Adipocyte (in vitro differentiated cells): ENCODE results near the gene TMC4.

ENCODE experiments used
- DNase-seq: peaks from one replicate; pipeline ENCODE4 v3.0.0-alpha.2; 2015; ENCODE audit warnings: low read depth
- H3K27me3 ChIP-seq: replicated peaks from 2 replicates; pipeline ENCODE4 v1.7.0; 2013; ENCODE audit warnings: mild to moderate bottlenecking, low read length, moderate library complexity; ENCODE audit not compliant: control insufficient read depth, insufficient read depth
- H3K36me3 ChIP-seq: 2 replicates; pipeline ENCODE4 v1.7.0; 2013; ENCODE audit warnings: low read length, mild to moderate bottlenecking, moderate library complexity; ENCODE audit not compliant: control insufficient read depth, insufficient read depth, severe bottlenecking
- H3K4me1 ChIP-seq: 2 replicates; pipeline ENCODE4 v1.7.0; 2013; ENCODE audit warnings: mild to moderate bottlenecking, low read length, moderate library complexity; ENCODE audit not compliant: control insufficient read depth, insufficient read depth
- H3K4me3 ChIP-seq: 2 replicates; pipeline ENCODE4 v1.7.0; 2013; ENCODE audit warnings: mild to moderate bottlenecking, low read length, moderate library complexity
- H3K9ac ChIP-seq: 2 replicates; pipeline ENCODE4 v1.7.0; 2013; ENCODE audit warnings: mild to moderate bottlenecking, low read length, moderate library complexity
- H3K9me3 ChIP-seq: 2 replicates; pipeline ENCODE4 v1.7.0; 2013; ENCODE audit warnings: mild to moderate bottlenecking, low read length, moderate library complexity; ENCODE audit not compliant: control insufficient read depth

Gene TMC4

DNA sequence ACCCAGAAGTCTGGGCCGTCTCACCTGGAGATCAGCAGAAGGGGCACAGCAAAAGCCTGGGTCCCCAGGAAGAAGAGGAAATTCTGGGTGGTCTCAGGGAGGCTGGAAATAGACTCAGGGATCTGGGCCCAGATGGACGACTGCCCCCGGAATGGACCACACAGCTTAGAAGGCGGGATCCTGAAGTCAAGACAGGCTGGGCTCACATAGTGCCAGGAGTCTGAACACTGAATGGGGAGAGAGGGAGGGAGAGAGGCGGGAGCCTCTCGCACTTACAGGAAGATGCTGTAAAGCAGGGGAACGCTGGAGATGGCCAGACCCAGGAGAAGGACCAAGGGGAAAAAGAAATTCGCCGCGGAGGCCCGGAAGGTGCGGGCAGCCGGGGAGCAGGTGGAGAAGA, 12.1 kb downstream of the TMC4 start:
- Histone ChIP-seq H3K9ac (peak overlapping the region; percentile 82), H3K4me1 (peaks cover 20% of the 10 kb centered on the region), H3K27me3 (peaks cover 18% of the 10 kb centered on the region), H3K4me3 (peak overlapping the region; percentile 85), H3K36me3 (peaks cover 23% of the 10 kb centered on the region), H3K9me3 (no peaks in the 10 kb centered on the region)
- no peak for DNase-seq

DNA sequence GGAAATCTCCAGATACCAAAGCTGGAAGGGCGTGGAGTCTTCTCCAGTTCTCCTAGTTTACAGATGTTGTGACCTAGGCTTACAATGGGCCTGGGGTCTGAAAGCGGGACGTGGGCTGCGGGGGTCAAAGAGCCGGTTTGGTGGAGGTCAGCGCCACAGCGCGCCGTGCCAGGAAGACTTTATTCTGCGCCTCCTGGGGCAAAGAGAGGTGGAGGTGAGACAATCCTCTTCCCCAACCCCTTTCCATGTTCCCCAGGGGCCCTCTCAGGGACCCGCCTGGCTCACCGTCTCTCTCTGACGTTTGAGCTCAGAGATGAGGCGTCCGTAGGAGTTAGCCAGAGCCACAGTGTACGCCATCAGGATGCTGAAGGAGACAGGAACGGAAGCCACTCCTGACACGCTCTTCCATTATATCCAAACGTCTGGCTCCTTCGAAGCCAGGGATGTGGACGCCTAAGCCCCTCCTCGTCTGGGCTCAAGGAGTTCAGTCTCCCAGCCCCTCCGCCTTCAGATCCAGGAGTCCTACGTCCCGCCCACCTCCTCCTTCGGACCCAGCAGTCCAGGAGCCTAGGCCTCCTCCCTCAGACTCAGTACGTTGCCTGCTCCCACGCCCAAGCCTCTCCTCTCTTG, 12.7 kb downstream of the TMC4 start:
- Histone ChIP-seq H3K4me3 (peak overlapping the region; percentile 85), H3K36me3 (peaks cover 28% of the 10 kb centered on the region), H3K9ac (peak overlapping the region; percentile 82), H3K9me3 (no peaks in the 10 kb centered on the region), H3K27me3 (peaks cover 13% of the 10 kb centered on the region), H3K4me1 (peaks cover 20% of the 10 kb centered on the region)
- DNase-seq = peak; percentile 61

- Histone ChIP-seq H3K9me3 (no peaks in the 10 kb centered on the region), H3K4me1 (peaks cover 26% of the 10 kb centered on the region), H3K27me3 (peaks cover 6% of the 10 kb centered on the region), H3K9ac (peak within 1 kb of the TSS; percentile 91), H3K36me3 (peaks cover 35% of the 10 kb centered on the region), H3K4me3 (peak within 1 kb of the TSS; percentile 85)
- peak; percentile 100 for DNase-seq
Observed at GRCh38 chr19:54159352-54160181, 13.4 kb downstream of the TMC4 start, which contains the start of gene LENG1. LENG1 (minus strand) TSS chr19:54159721; CDS start chr19:54159695, 26 bp downstream.

DNA sequence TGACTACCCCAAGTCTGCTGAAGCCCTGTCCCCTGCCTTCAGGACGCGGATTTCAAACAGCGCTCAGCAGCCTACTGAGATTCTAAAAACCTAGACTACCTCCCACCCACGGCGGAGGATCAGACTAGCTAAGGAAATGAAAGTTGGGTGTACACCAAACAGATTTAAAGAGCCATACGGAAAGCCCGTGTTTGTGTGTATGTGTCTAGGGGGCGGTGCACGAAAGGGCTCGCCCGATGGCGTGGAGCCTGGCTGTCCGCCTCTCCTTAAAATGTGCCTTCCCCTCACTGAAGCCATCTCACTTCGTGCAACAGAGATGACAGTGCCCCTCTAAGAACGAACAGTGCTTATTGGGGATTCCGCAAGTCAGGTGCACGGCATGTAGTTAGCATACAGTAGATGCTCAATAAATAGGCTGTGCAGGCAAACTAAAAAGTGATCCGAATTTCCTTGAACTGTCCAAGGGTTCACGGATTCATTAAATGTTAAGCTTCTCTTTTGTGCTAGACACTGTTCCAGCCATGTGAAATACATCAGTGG, 14.1 kb downstream of the TMC4 start:
- Histone ChIP-seq H3K36me3 (peaks cover 42% of the 10 kb centered on the region), H3K4me3 (peak overlapping the region; percentile 85), H3K4me1 (peaks cover 32% of the 10 kb centered on the region), H3K27me3 (no peaks in the 10 kb centered on the region), H3K9ac (peak overlapping the region; percentile 91), H3K9me3 (no peaks in the 10 kb centered on the region)
- DNase-seq = peak; percentile 58

- peaks cover 42% of the 10 kb centered on the region for H3K4me1 ChIP-seq
- DNase-seq = no peak
- no peak overlapping the region for H3K4me3 ChIP-seq
- no peak overlapping the region for H3K9ac ChIP-seq
- no peaks in the 10 kb centered on the region for H3K27me3 ChIP-seq
- peaks cover 60% of the 10 kb centered on the region for H3K36me3 ChIP-seq
- no peaks in the 10 kb centered on the region for H3K9me3 ChIP-seq
Observed at GRCh38 chr19:54156953-54157352, 16.0 kb downstream of the TMC4 start.

DNA sequence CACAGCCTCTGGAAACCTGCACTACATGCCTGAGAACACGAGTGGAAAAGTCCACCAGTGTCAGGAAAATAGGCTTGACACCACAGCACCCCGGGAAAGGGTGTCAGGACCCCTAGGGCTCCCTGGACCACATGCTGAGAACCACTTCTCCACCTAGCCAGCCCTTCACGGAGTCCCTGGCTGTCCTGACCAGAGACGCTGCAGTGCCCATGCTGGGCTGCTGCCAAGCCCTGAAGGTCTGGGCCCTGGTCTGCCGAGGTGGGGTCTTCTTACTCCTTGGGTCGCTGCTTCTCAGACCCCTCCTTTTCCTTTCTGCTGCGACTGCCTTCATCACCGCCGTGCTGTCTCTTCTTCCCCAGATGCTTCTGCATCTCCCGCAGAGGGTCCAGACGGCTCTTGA, 16.5 kb downstream of the TMC4 start:
- Histone ChIP-seq H3K27me3 (no peaks in the 10 kb centered on the region), H3K4me3 (no peak overlapping the region), H3K9me3 (no peaks in the 10 kb centered on the region), H3K4me1 (peaks cover 42% of the 10 kb centered on the region), H3K9ac (no peak overlapping the region), H3K36me3 (peaks cover 64% of the 10 kb centered on the region)
- no peak for DNase-seq

DNA sequence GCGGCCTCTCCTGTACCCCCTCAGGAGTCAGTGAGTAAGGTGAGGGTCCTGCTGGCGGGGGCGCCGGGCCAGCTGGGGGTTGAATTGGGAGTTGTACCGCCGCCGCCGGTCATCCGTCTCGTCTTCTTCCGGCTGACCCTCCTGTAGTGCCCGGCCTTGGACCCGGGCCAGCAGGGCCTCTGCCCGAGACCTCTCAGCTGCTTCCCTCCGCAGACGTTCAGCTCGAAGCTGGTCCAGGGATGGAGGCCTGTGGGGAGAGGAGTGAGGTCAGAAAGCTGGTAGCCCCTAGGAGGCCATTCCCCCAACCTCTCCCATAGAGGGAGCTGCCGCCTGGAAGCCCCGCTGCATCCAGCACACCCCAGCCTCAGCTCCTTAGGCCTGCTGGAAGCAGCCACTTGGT, 17.3 kb downstream of the TMC4 start:
- Histone ChIP-seq H3K9ac (no peak overlapping the region), H3K4me1 (peaks cover 39% of the 10 kb centered on the region), H3K27me3 (no peaks in the 10 kb centered on the region), H3K36me3 (peaks cover 70% of the 10 kb centered on the region), H3K9me3 (no peaks in the 10 kb centered on the region), H3K4me3 (no peak overlapping the region)
- DNase-seq = no peak

DNA sequence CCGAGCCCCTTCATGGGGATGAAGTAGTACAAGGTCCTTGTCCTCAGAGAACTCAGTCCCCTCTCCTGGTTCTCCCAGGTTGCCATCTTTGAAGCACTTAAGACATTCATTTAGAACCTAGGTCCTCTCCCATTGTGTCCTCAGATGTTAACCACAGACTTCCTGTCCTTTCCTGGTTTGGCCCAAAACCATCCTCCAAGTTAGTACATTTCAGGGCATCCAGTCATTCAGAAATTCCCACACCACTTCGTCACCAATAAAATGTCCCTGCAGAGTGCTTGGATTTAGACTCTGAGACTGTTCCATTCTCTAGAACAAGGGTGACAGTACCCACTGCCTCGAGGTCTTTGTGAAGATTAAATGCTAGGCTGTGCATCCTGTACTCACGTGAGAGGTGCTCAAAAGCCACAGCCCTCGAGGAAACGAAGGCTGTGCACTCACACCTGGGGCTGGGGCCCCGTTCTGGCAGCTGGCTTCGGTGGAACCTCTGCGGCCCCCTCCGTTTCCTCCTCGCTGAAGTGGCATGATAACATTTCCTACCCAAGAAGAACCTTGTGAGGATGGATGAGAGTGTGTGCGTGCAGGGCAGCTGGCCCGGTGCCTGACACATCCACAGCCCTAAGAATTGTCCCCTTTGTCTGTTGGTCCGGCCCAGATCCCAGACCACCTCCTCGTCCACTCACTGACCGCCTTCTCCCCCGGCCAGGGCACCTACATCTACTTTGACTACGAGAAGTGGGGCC, 18.2 kb downstream of the TMC4 start:
- Histone ChIP-seq H3K27me3 (no peaks in the 10 kb centered on the region), H3K4me3 (no peak overlapping the region), H3K9ac (no peak overlapping the region), H3K36me3 (peaks cover 75% of the 10 kb centered on the region), H3K4me1 (peaks cover 33% of the 10 kb centered on the region), H3K9me3 (no peaks in the 10 kb centered on the region)
- DNase-seq = no peak

GRCh38 chr19:54153731-54154326, 19.1 kb downstream of the TMC4 start:
- H3K4me1 ChIP-seq = peaks cover 31% of the 10 kb centered on the region
- no peak for DNase-seq
- no peaks in the 10 kb centered on the region for H3K27me3 ChIP-seq
- H3K9me3 ChIP-seq = no peaks in the 10 kb centered on the region
- H3K4me3 ChIP-seq = peak overlapping the region; percentile 38
- peaks cover 85% of the 10 kb centered on the region for H3K36me3 ChIP-seq
- H3K9ac ChIP-seq = peak overlapping the region; percentile 54

DNA sequence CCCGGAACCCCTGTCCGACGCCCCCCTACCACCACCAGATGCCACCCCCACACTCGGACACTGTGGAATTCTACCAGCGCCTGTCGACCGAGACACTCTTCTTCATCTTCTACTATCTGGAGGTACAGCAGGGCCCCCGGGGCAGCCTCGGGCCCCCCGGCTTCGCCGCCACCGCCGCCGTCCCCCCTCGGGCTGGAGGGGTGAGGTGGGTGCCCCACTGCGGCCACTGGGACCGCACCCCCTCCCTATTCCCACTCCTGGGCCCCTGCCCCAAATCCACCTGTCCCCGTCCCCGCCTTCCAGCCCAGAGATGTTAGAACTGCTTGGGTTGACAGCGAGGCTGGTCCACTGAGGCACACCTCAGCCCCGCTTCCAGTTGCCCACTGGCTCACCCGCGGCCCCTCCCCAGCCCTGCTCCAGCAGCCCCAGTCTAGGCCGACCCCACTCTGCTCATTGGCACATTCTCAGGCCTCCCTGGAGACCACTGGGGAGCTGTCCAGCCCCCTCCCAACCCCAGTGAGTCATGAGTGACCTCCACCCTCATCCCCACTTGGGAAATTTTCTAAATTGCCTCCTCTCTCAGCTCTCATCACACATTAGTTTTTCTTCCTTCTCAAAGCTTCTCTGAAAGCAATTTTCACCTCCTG, 20.0 kb downstream of the TMC4 start:
- DNase-seq = no peak
- peak overlapping the region; percentile 38 for H3K4me3 ChIP-seq
- no peaks in the 10 kb centered on the region for H3K27me3 ChIP-seq
- H3K9me3 ChIP-seq = no peaks in the 10 kb centered on the region
- H3K4me1 ChIP-seq = peaks cover 23% of the 10 kb centered on the region
- peaks cover 85% of the 10 kb centered on the region for H3K36me3 ChIP-seq
- H3K9ac ChIP-seq = peak overlapping the region; percentile 54
